ENCODE data around the gene CHRNE. TPM values are rescaled to one million over a fixed set of nuclear protein-coding genes. Genes with fewer than 3 reads are reported as not detected.
"Not testable (repeated sequence)": the region's sequence is repeated elsewhere in the genome, so short reads cannot be mapped to it uniquely, and the experiment has no call there.

Gene CHRNE
- polyA plus RNA-seq, 3 donors, result 1.1 to 2.7 (median 1.4) TPM

DNA sequence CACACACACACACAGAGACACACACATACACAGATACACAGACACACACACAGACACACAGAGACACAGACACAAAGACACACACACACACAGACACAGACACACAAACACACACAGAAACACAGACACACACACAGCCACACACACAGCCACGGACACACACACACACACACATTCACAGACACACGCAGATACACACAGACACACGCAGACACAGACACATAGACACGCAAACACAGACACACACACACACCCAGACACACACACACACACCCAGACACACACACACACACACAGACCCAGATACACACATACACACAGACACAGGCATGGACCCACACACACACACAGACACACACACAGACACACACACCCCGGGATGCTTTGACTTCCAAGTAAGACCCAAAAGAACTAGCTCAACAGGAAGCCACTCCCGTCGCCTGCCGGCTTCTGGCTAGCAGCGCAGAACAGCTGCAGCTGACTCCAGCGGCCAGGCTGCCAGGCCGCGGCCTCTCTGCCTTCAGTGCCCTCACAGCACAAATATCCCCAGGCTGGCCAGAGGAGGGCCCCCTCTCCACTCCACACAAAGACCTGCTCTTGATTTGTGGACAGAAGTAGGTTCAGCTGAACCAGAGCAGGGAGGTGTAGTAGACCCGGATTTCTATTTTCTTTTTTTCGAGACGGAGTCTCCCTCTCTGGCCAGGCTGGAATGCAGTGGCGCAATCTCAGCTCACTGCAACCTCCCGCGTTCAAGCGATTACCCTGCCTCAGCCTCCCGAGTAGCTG is 6.0 kb upstream of the CHRNE start:
- DNase-seq, result peak; percentile 90

DNA sequence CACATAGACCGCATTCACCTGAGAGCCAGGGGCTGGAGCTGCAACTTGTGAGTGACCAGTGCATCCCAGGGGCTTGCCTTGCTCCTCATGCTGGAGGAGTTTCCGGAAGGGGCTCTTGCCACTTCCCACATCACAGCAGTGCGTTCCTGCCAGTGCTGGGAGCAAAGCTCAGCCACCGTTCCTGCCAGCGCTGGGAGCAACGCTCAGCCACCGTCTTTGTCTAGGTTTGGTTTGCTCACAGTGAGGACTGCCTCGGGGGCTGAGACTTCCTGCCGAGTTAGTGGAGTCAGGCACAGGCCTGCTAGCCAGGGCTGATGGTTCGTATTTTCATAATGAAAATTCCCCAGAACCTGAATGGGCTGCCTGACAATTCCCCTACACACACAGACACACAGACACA is 5.4 kb upstream of the CHRNE start:
- DNase-seq, result no peak

DNA sequence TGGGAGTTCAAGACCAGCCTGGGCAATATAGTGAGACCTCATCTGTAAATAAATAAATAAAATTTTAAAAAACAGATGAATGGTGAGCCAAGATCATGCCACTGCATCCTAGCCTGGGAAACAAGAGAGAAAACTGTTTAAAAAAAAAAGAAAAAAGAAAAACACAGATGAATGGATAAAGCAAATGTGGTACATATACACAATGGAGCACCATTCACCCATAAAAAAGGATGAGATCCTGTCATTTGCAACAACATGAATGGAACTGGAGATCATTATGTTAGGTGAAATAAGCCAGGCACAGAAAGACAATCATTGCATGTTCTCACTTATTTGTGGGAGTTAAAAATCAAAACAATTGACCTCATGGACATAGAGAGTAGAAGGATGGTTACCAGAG is 3.7 kb upstream of the CHRNE start:
- not testable (repeated sequence) for DNase-seq

DNA sequence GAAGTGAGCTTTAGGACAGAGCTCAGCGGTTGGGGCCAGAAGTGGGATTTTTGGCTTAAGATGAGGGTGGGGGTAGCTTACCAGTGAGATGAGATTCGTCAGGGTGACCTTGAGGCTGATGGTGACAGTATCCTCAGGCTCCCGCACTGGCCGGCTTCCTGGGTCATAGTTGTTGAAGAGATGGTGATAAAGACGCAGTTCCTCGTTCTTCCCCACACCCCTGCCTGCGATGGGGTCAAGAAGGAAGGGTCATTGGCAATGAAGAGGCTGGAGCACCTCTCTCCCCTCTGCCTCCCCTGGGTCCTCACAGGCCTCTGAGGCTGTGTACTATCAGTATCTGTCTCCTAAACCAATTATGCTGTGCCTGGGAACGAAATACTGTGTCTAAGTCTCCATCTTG is 358 bp downstream of the CHRNE start:
- DNase-seq, result no peak

DNA sequence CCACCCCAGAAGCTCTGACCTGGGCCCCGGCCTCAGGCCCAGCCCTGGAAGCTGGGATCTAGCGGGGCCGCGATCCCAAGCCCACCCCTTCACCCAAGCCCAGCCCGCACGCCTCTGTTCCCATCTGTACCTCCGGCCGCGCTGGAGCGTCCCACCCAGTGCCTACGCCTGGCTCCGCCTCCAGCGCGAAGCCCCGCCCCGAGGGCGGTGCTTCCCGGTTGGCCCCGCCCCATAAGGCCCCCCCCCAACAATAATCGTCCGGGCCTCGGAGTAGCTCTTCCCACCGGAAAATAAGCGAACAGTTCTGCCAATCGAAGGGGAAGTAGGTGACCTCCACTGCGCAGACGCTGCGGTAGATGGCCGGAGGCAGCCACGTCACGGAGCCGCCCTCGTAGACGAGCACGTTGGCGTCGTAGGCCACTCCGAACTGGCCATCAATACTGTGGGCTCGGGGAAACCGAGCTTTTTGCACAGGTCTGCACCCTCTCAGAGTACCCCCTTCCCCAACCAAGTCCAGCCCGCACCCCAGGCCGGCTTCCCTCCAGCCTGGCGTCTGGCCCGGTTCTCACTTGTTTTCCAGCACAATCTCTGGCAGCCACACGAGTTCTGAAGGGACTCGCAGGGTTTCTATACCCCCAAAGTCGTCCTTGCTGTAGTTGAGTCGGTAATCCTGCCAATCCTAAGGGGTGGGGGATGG is 1.1 kb downstream of the CHRNE start:
- DNase-seq, result no peak

DNA sequence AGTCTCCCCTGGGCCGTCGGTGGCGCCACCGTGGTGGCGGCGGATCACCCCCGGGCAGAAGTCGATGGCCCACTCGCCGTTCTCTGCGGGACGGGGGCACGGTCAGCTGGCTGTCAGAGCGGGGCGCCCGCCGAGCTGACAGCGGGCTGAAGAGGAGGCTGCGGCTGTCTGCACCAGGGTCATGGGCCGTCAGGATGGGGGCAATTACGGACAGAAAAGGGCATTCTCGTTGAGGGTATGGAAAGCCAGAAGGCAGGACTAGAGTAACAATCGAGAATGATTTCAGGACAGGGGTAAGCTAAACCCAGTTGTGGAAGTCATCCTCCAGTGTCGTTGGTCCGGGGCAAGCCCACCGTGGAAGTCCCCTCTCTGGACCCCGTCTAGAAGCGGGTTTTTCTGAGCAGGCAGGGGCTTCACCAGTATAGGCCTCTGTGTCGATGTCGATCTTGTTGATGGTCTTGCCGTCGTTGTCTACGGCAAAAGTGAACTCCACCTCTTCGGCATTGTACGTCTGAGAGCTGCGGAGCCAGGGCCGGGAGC is 1.7 kb downstream of the CHRNE start:
- DNase-seq, result no peak

DNA sequence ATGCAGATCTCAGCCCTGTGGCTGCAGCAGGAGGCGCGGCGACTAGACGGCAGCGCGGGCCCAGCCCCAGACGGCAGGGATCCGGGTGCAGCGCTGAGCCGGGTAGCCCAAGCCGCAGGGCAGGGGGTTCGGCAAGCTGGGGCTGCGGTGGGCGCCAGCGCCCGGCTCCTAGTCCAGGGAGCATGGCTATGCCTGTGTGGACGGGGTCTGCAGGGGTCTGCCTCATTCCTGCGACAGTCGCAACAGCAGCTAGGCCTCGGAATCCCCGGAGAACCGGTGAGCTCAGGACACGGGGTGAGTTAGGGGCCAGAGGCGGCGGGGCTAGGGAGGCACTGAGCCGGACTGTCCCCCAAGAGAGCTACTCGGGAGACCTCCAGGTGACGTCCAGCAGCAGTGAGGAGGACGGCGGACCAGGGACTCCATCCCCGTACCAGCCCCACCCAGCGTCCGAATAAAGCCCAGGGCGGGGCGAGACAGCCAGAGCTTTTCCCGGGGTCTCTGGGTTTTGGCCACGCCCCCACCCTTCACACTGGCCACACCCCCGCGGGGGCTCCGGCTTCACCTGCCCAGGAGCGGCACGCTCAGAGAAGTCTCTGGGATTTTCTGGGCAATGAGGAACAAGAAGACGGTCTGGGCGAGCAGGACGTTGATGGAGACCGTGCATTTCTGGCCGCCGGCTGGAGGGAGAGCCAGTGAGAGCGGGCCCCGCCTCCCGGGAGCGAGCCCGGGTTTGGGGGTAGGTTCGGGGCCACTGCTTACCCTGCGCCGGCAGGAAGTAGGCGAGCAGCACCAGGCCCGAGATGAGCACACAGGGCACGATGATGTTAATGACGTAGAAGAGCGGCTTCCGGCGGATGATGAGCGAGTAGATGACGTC is 2.4 kb downstream of the CHRNE start:
- no peak for DNase-seq

DNA sequence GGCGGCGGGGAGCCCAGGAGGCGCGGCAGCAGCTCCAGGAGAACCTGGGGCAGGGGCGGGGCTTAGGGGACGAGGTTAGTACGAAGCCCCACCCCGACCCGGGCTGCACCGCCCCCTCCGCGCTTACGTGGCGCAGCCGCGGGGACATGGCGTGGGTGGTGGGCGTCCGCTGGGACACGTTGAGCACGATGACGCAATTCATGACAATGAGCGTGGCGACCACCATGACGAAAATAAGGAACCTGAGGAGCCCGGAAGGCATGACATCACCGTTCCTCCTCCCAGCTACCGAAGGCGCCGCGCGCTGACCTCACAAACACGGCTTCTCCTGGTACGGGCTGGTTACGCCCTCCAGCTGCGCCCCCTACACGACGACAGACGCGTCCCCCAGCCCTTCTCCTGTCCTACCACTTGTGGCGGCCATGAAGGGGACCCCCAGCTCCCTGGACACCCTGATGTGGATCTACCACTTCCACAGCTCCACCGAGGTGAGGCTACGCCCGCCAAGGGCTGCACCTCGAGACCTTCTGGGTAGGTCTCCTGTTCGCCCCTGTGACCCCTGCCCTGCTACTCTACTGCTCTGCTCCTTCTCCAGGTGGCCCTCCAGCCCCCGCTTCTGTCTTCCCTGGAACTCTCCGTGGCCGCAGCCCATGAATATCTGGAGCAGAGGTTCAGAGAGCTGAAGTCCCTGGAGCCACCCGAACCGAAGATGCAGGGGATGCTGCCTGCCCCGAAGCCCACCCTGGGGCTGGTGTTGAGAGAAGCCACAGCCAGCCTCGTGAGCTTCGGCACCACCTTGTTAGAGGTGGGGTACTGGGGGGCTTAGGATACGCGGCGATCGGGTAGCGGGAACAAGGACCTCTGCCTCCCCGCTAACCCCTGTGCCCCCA is 3.3 kb downstream of the CHRNE start, which contains the start of gene C17orf107:
TSS of gene C17orf107 (plus strand) at position 196 of the 890 bp plus-strand sequence. CDS start at position 423, 227 bp downstream.
- DNase-seq, result peak; percentile 77

DNA sequence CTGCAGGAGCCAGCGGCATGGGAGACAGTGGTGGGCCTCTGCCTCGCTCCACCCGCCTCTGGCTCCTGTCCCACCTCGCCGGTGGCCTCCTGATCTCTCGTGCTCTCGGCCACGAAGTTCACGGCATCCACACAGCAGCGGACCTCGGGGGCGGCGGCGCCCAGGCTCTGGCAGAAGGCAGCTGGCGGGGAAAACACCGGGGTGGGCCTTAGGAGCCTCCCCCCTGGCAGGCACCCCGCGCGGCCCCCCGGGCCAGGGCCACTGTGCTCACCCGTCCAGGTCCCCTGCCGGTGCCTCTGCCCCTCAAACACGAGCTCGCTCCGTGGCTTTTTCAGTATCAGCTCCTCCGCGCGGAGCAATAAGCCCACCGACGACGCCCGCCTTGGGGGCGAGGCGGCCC is 4.0 kb downstream of the CHRNE start:
- no peak for DNase-seq

DNA sequence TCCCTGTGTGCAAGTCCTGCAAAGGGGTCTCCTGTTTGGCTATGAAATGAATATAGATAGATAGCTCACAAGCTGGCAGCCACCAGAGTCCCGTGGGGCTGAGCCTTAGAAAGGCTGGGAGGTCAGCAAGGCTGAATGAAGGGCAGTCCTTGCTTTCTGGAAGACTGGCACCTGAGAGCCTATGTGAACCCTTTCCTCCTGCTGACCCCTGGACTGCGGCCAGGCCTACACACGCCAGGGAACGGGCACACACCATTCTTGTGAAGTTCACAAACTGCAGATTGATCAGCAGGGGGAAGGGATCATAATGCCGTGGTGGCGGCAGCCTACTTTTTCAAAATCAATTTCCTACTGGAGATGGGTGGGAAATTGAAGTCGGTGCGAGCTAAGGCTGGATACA is 4.5 kb downstream of the CHRNE start:
- DNase-seq, result no peak

DNA sequence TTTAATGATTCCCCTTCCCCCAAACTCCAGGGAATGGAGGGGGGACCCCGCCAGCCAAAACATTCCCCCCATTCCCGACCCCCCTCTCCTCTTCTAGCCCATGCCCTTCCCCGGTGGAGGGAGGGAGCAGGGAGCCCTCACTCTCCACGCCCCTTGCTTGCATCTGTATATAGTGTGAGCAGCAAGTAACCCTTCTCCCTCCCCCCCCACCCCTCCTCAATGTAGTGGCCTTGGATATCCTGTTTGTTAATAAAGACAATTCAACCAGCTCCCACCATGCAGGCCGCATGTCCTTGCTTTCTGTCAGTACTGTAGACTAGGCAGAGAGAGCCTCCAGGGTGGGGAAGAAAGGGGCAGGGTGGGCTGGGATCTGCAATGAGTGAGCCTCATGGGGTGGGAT is 5.1 kb downstream of the CHRNE start:
- DNase-seq, result no peak

DNA sequence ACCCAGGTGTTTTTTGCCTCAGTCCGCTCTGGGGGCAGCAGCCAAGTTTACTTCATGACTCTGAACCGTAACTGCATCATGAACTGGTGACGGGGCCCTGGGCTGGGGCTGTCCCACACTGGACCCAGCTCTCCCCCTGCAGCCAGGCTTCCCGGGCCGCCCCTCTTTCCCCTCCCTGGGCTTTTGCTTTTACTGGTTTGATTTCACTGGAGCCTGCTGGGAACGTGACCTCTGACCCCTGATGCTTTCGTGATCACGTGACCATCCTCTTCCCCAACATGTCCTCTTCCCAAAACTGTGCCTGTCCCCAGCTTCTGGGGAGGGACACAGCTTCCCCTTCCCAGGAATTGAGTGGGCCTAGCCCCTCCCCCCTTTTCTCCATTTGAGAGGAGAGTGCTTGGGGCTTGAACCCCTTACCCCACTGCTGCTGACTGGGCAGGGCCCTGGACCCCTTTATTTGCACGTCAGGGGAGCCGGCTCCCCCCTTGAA is 5.7 kb downstream of the CHRNE start:
- DNase-seq, result no peak

DNA sequence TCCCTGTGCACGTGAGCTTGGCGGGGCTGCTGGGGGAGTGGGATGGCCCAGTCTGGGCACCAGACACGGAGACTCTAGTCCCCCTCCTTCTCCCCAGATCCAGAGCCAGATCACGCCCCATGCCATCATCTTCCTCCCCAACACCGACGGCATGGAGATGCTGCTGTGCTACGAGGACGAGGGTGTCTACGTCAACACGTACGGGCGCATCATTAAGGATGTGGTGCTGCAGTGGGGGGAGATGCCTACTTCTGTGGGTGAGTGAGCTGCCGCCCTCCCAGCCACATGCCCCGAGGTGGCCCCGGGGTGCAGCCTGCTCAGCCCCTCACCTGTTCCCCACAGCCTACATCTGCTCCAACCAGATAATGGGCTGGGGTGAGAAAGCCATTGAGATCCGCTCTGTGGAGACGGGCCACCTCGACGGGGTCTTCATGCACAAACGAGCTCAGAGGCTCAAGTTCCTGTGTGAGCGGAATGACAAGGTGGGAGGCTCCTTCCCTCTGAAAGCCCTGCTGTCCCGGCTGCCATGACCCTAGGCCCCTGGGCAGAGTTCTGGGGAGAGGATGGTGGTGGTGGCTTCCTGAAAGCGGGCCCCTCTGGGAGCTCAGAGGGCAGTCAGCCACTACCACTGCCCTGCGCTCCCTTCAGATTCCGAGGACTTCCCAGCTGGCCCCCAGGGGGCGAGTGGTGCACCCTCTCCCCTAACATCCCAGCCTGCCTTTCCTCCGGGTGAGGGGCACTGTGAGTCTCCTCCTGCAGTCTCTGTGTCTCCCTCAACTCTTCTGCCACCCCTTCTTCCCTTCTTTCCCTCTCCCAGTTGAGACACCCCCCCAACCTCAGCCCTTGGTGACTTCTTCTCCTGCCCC is 6.3 kb downstream of the CHRNE start:
- no peak for DNase-seq

DNA sequence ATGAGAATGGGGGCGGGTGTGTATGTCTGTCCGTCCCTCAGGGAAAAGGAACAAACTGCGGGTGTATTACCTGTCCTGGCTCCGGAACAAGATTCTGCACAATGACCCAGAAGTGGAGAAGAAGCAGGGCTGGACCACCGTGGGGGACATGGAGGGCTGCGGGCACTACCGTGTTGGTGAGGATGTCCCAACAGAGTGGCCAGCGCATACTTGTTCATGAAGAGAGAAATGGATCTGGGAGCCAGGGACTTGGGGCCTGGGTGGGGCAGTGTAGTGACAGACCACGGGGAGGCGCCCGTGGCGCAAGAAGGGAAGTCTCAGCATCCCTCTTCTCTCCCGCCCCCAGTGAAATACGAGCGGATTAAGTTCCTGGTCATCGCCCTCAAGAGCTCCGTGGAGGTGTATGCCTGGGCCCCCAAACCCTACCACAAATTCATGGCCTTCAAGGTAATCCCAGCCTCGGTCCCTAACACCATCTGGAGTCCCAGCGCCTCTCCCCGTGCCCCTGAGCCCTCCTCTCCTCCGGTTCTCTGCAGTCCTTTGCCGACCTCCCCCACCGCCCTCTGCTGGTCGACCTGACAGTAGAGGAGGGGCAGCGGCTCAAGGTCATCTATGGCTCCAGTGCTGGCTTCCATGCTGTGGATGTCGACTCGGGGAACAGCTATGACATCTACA is 7.1 kb downstream of the CHRNE start:
- no peak for DNase-seq

DNA sequence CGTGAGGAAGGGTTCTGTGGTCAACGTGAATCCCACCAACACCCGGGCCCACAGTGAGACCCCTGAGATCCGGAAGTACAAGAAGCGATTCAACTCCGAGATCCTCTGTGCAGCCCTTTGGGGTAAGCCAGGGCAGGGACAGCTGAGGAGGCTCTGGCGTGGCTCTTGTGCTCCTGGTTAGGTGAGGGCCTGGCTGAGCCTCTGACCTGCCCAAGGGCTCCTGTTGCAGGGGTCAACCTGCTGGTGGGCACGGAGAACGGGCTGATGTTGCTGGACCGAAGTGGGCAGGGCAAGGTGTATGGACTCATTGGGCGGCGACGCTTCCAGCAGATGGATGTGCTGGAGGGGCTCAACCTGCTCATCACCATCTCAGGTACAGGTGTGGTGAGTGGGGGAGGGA is 7.8 kb downstream of the CHRNE start:
- DNase-seq, result no peak

DNA sequence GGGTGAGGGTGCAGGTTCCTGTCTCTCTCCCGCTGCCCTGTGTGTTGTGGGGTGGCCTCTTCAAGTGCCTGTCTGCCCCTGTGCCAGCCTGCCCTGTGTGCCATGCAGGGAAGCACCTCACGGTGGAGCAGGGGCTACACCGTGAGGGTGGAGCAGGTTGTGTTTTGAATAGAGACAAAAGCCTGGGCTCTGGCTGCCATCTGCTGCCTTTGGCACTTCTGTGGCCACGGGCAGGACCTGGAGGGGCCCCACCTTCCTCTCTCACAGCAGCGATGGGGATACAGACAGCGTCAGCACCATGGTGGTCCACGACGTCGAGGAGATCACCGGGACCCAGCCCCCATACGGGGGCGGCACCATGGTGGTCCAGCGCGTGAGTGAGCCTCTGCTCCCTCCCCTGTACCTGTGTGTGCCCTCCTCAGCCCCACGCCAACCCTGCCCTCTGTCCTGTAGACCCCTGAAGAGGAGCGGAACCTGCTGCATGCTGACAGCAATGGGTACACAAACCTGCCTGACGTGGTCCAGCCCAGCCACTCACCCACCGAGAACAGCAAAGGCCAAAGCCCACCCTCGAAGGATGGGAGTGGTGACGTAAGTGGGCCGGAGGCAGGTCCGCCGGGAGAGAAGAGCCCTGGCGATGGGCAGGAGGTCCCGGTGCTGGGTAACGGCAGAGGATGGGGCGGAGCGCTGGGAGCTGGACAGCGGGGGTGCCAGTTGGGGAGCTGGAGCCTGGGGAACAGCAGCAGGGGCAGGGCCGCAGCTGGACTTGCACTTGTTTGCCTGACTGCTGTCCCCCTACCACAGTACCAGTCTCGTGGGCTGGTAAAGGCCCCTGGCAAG is 9.0 kb downstream of the CHRNE start:
- no peak for DNase-seq

DNA sequence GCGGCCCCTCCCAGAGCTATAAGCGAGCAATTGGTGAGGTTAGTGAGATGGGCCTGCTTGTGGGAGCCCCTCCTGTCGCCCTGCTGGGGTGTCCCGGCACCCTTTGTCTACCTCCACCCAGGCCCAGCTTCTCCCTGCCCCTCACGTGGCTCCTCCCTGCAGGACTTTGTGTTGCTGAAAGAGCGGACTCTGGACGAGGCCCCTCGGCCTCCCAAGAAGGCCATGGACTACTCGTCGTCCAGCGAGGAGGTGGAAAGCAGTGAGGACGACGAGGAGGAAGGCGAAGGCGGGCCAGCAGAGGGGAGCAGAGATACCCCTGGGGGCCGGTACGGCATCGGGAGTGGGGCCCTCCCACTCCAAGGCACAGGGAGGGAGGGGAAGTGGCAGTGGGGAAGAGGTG is 9.6 kb downstream of the CHRNE start:
- no peak for DNase-seq

DNA sequence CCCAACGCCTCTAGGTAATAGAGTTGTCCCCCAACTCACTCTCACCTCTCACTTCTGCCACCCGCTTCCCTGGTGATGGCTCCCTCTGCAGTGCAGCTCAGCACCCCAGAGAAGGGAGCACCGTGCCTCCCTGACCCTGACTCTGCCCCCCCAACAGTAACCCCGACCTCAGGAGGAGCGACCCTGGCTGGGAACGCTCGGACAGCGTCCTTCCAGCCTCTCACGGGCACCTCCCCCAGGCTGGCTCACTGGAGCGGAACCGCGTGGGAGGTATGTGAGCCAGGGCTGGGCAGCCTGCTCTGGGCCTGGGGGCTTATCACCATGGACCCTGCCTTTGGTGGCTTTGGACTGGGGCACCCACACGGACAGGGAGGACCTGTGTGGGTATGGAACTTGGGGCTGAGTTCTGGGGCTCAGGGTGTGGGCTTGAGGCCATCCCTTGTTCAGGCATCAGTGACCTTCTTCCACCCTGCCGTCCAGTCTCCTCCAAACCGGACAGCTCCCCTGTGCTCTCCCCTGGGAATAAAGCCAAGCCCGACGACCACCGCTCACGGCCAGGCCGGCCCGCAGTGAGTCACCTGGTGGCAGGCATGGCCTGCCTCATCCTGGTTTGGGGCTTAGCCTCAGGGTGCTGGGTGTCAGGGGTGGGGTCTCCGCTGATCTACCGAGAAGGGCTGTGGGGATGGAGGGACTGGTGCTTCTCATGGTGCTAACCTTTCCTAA is 10.2 kb downstream of the CHRNE start:
- peak; percentile 65 for DNase-seq
